IPS-NIHi7 (cell line): Measurements from ENCODE around the gene PSTPIP1.
A peak's percentile ranks its signal among the peaks of the same experiment; 100 is the strongest.

Source experiments
- DNase-seq: peaks from one replicate; pipeline ENCODE4 v3.0.0; 2012; ENCODE audit warnings: mixed read lengths; ENCODE audit errors: extremely low spot score

The PSTPIP1 gene

GRCh38 chr15:76998663-76999285 is 3.8 kb downstream of the PSTPIP1 start:
- no peak for DNase-seq

DNA sequence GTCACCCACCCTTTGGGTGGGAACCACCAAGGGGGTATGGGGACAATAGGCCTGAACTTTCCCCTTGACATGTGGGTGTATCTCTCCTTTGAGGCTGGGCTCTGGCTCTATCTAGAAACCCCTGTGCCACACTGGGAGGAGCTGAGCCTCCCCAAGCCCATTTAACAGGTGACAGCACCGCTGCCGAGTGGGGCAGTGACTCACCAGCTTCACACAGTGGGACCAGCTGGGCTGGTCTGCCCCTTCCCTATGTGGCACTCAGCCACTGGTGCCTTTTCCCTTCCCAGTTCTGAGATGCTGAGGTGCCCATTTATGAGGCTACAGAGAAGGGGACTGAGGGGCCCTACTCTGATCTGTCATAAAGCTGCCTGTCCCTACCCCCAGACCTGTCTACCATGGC is 5.1 kb downstream of the PSTPIP1 start:
- DNase-seq = no peak

GRCh38 chr15:77001351-77001750 is 6.4 kb downstream of the PSTPIP1 start:
- no peak for DNase-seq

DNA sequence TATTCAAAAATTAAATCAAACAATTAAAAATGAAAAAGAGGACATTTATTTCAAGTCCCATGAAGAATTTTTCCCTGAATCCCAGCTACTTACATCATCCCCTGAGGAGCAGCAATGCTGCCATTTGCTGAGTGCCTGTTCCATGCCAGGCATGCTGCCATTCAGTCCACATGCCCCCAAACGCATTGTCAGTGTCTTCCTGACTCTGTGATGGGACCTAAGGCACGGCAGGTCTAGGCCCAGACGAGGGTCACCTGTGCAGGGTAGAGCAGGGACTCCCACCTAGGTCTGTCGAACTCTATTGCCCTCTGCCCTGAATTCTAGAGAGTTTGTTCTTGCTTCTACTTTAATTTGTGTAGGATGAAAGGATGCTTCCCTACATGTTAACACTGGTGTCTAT is 7.0 kb downstream of the PSTPIP1 start:
- no peak for DNase-seq

DNA sequence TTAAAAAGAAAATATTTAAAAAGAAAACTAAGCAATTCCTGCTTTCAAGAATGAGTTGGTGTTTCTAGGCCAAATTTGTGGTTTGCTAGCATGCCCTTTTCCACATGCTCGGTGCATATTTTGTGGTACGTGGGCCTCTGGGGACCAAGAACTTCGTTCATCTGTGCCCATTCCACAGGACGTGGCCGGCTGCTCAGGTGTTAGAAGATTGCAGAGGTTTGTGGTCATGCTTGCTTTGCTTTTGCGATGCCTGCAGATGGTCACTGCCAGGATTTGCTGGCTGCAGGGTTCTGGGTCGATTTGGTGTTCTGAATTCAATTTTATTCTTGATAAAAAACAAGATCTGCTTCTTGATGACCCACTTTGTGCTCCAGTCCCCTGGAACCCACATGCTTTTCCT is 7.5 kb downstream of the PSTPIP1 start:
- DNase-seq = no peak

- DNase-seq = no peak
Observed at GRCh38 chr15:77002954-77003912, 8.3 kb downstream of the PSTPIP1 start.

DNA sequence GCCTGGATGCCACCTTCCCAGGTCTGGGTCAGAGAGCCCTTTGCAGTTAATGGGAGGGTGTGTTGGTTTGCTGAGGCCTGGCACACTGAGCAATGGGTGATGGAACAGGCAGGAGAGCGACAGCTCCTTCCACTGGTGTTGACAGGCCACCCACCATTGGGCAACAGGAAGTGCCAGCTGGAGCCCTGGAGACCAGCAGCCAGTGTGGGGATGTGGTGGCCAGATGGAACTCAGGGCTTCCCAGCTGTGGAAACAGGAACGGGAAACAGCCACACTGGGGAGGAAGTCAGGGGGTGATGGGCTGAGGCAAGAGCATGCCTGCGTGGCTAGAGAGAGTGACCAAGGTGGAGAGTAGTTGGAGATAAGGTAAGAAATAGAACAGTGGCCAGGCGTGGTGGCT is 9.3 kb downstream of the PSTPIP1 start:
- DNase-seq = no peak

DNA sequence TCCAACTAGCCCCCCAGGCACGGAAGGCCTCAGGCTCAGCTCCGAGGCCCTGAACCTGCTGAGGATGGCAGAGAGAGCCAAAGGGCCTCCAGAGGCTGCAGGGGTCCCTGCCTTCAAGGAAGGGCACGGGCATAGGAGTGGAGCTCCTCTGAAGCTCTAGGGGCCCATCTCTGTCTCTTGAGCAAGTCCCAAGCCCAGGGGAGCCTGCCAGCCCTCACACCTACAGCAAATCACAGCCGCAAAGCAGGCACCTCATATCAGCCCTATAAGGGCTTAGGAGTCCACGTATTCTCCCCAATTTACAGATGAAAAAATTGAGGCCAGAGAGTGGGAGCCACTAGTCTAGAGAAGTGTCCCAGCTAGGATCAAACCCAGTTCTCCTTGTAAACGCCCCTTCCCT is 14.2 kb downstream of the PSTPIP1 start:
- DNase-seq = no peak

DNA sequence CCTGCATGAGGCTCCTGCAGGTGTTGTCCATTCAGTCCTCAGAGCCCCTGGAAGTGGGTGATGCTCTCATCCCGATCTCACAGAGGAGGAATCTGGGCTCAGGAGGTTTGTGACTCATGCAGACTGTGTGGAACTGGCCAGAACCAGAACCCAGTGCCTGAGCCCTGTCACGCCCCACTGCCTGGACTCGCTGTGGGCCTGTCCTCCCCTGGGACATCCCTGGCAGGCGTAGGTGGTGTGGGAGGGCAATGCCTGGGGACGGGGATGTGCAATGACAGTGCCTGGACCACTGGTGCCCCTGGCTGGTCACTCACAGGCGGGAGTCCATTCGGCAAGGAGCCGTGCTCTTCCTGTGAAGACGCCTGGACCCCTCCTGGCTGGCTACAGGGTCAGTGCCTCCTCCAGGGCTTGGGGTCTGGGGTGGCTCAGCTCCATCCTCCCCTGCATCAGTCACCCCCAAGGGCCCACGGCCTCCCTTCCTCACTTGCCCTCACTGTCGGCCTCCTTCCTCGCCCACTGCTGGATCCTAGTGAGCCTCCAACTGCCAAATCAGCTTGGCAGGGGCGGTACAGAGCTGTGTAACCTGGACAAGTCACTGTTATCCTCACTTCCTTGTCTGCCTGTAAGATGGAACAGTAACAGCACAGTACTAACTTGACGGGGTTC is 14.9 kb downstream of the PSTPIP1 start:
- DNase-seq = no peak

DNA sequence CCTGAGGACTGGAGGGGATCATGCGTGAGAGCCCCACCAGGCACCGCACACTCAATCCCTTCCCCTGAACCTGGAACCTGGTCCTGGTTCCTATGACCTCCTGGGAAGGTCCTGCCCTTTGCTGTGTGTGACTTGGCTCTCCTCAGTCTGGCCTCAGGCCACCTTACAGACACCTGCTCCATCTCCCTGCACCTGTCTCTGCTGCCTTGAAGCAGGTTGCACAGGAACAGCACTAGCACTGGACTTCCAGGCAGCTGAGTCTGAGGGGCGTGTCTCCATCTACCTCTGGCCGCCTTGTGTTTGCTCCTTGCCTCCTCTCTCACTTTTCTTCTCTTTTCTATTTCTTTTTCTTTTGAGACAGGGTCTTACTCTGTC is 15.4 kb downstream of the PSTPIP1 start:
- no peak for DNase-seq

GRCh38 chr15:77010857-77011256 is 15.9 kb downstream of the PSTPIP1 start:
- DNase-seq = no peak

DNA sequence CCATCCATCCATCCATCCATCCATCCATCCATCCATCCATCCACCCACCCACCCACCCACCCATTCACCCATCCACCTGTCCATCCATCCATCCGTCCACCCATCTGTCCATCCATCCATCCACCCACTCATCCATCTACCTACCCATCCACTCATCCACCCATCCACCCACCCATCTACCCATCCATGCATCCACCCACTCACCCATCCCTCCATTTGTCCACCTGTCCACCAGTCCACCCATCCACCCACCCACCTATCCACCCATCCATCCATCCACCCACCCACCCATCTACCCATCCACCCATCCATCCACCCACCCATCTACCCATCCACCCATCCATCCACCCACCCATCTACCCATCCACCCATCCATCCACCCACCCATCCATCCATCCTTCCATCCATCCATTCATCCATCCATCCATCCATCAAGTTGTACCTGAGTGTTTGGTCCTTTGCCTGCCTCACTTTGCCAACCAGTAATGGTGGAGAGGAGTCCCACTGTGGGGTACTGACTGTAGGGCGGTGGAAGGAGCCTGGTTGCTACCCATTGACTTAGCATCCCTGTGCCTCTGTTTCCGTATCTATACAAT is 17.3 kb downstream of the PSTPIP1 start:
- DNase-seq = no peak

DNA sequence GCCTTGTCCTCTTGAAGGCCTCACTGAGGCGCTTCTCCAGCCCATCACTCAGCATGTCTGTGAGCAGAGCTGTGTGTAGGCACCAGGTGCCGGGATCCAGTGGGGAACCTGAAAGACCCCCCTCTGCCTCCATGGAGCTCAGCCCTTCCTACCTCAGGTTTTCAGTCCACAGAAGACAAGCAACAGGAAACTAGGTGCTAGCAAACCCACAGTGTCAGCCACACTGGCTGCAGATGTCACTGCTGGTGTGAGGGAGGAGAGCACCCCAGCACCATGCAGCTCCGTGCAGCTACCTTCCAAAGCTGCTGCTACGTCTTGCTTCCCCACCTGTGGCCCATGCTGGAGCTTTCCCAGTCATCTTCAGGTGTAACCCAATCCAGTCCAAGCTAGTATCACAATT is 17.9 kb downstream of the PSTPIP1 start:
- no peak for DNase-seq

GRCh38 chr15:77013776-77014131 is 18.8 kb downstream of the PSTPIP1 start:
- DNase-seq = peak; percentile 53

GRCh38 chr15:77014132-77015081 is 19.5 kb downstream of the PSTPIP1 start:
- no peak for DNase-seq

DNA sequence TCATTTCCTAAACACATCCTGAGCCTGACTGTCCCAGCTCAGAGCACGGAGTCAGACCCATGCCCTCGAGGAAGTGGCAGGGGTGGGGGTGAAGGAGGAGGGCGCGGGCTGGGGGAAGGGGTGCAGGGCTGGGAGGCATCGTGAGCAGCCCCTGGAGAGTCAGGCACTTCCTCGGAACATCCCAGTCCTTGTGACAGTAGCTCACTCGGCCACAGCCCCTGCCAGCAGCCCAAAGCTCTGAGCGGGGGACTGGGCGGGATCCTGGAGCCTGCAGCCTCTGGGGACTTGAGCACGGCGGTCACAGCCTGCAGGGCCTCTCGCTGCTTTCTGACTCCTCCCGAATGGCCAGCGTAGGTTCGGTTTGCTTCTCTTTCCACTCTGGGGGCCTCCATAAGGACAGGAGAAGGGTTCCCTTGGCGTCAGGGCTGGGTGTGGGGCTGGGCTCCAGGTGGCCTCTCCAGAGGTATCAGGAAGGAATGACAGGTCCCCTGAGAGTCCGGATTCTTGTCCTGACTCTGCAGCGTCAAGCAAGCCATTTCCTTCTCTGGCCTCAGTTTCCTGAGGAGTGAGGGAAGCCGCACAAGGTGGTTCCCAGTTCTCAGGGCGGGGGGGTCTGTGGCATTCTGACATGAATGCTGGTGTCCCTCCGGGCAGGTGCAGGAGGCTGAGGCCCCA is 20.9 kb downstream of the PSTPIP1 start:
- DNase-seq = peak; percentile 43

- no peak for DNase-seq
Observed at GRCh38 chr15:77016321-77016695, 21.4 kb downstream of the PSTPIP1 start.

DNA sequence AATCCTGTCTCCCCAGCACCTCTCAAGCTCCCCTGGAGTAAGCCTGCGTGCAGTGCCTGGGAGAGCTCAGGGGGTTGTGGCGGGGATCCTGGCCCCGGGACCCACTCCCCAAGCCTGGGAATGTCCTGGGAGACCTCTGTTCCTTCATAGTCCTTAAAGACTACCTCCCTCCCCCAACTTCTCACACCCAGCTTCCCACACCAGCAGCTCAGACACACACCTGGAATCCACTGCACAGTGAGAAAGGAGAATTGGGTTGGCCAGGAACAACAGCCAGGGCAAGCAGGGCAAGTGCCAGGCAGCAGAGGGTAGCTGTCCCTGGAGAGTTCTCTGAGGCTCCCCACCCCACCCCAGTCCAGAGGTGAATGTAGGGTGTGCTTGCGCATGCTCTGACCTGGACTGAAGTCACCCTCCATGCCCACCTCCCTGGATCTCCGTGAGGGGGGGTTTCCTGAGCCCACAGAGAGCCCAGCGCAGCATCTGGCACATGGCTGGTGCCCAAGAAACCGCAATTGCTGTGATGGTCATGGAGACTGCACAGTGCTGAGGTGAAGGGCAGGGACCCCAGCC is 22.2 kb downstream of the PSTPIP1 start:
- no peak for DNase-seq

GRCh38 chr15:77017761-77018720 is 23.1 kb downstream of the PSTPIP1 start:
- DNase-seq = no peak
